Myometrial cell (primary cell): ENCODE measurements around the gene CPSF2. TPM values are rescaled to one million over a fixed set of nuclear protein-coding genes. Genes with fewer than 3 reads are reported as not detected.

ENCODE experiments used
- total RNA-seq: library from RNA; depleted of rRNA; stranded (reverse); fragments of >200 nt; gene quantifications from 2 replicates; pipeline ENCODE4 v1.2.3, GENCODE V29; 2015

CPSF2 gene
- total RNA-seq = 38.6 and 58.0 TPM in 2 replicates

DNA sequence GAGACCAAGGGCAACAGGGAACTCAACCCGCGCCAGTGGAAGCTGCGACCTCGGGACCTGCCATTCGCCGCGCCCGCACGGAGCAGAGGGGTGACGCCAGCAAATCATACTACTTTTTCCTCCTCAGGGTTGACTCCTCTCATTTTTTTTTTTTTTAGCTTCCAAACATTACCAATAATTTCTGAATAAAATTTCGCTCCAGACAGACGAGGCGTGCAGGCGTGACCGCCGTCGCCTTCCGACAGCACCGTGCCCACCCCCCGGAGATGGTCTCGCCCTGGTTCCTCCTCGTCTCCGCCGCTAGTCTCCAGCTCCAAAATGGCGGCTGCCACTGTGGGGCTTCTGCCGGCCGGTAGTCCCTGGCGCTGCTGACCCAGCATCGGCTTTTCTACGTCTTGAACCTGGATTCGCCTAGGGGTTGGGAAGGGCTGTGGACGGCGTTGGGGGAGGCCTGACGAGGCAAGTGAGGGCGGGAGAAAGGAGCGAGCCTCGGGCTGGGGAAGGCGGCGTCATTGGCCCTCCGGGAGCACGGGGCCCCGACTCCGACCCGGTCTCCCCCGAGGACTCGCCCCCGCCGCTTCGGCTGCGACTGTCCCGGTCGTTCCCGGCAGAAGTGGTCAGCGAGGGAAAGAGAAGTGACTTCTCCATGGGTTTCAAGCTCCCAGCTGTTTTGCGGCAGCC, at the start of gene CPSF2, which contains the start of gene NDUFB1:
Gene CPSF2, plus strand, starts transcription at position 300 of the 681 bp plus-strand sequence. CDS start 9,016 bp downstream, outside the sequence.
Gene NDUFB1, minus strand, starts transcription at position 37 of the 681 bp plus-strand sequence. CDS start 4,069 bp downstream, outside the sequence.

DNA sequence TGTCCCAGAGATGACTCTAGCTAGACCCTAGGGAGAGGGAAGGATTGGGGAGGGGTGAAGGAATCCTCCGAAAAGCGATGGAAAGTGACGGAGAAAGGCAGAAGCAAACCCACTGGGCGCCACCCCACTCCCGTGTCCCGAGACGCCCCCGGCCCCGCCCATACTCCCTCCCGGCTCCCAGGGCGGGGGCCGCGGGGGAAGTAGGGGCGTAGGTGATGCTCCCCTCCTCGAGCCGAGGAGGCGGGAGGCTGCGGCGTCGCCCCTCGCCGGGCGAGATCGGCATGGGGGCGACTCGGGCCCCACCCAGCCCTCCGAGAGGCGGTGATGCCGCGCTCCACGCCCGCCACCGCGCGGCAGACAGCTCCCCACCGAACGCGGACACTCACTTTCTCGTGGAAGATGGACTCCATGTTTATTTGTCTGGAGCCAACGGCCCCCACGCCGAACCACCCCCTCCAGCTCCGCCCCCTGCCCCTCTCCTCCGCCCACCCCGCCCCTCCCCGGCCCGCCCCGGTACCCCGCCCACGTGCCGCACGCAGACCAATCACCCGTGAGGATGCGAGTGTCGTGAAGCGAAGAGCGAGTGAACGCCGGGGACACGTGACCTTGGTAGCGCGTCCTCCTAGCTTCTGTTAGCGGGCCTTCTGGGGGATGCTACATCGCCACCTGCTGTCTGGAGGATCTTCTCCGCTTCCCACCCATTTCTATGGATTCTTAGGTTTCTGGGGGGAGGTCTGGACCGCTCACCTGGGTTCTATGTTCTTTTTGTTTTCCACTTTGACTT, 15.4 kb upstream of the CPSF2 start, which contains the start of gene ATXN3:
Gene ATXN3, minus strand, starts transcription at position 440 of the 784 bp plus-strand sequence. Its CDS starts 30 bp downstream, at position 410.

Other genes with a start within 250 kb of the CPSF2 start
- 145 and 152 TPM in 2 replicates for gene FBLN5, start 174.3 kb upstream of the CPSF2 start, total RNA-seq
- 31.4 and 34.0 TPM in 2 replicates for gene TRIP11, start 81.9 kb upstream of the CPSF2 start, total RNA-seq
- gene ATXN3, start 15.4 kb upstream of the CPSF2 start, total RNA-seq = 11.5 and 39.5 TPM in 2 replicates
- 459 and 522 TPM in 2 replicates for gene NDUFB1, start 263 bp upstream of the CPSF2 start, total RNA-seq
- not detected in 2 replicates for gene SLC24A4, start 201.2 kb downstream of the CPSF2 start, total RNA-seq